Measurements from ENCODE around the gene FILIP1. TPM values are rescaled to one million over a fixed set of nuclear protein-coding genes. Genes with fewer than 3 reads are reported as not detected.

Gene FILIP1
- total RNA-seq, 2 experiments from 2014 or later = not detected

DNA sequence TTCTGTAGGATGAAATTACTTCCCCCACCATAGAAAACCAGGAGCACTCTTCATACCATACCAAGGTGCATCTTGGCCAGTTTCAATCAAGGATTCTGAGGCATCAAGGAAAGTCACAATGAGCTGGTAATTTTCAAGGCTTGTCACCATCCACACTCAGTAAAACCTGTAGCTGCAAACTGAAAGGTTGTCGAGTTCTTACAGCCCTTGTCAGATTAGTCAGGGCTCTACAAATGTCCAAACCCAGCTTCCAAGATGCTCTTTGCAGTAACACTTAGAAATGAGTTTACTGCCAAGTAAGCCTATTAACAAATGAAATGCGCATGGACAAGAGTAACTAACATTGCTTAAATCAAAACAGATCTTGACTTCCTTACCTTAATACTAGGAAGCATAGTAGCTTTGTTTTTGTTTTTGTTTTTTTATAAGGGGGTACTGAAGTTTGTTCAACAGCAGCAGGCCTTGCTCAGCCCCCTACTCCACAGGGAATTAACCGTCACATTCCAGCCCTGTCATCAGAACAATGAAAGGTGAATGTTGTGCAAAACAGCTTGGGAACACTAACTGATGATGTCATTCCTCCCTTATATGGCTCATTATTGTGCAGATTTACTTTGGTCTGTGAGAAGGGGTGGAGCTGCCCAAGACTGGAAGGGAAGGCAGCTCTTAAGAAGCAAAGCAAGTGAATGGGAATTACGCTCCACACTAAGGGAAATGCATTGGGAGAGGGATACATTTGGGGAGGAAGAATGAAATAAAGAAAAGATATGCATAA is 159.1 kb downstream of the FILIP1 start:
- Mint-ChIP-seq H3K9me3 (no peaks in the 10 kb centered on the region), H3K27ac (no peak overlapping the region), H3K36me3 (no peaks in the 10 kb centered on the region), H3K27me3 (peaks cover 21% of the 10 kb centered on the region), H3K4me3 (no peak overlapping the region), H3K4me1 (peaks cover 1% of the 10 kb centered on the region)
- POLR2A ChIA-PET = no interaction called here
- ATAC-seq (ENCODE audit: low read depth) (no peak), DNase-seq (no peak)

DNA sequence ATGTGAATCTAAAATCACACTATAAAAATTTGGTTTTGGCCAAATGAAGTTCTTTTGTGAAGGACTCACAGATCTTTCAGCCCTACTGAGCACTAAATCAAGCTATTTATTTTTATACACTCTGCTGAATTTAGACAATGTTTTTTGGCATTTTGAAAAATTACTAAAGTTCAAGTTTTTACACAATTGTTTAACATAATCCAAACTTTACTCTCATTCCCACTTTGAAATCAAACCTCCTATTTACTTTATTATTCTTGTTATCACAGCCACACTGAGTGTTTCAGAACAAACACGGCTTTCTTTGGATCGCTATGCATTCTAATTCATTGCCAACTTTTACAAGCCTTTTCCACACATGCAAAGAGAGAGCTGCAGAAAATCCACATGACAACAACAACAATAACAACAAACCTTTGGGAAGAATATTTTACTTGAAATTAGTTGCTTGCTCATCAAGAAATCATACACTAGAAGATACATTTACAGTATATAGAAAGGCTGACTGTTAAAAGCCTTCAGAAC is 159.9 kb downstream of the FILIP1 start:
- ATAC-seq (ENCODE audit: low read depth) = no peak
- Mint-ChIP-seq H3K36me3 (no peaks in the 10 kb centered on the region), H3K4me1 (peaks cover 1% of the 10 kb centered on the region), H3K27ac (no peak overlapping the region), H3K9me3 (no peaks in the 10 kb centered on the region), H3K4me3 (no peak overlapping the region), H3K27me3 (peaks cover 24% of the 10 kb centered on the region)
- POLR2A ChIA-PET = no interaction called here
- DNase-seq = no peak

DNA sequence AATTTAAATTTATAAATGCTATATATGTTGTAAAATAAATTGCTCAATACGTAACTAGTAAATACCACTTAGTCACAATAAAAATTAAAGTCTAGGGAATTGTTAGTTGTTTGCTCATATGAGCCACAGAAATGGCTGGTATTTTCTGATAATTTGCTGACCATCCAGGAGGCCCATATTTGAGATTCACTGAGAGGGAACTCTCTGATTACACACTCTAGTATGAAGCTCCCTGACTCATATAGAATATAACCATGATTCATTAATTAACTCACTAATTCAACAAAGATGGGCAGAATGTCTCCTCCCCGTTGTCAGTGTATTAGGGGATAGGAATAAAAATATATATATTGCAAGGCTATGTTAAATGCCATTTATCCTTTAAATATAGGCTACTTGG is 162.4 kb downstream of the FILIP1 start:
- ATAC-seq (ENCODE audit: low read depth) (no peak), DNase-seq (no peak)
- Mint-ChIP-seq H3K9me3 (no peaks in the 10 kb centered on the region), H3K4me1 (no peaks in the 10 kb centered on the region), H3K36me3 (no peaks in the 10 kb centered on the region), H3K4me3 (no peak overlapping the region), H3K27me3 (peaks cover 26% of the 10 kb centered on the region), H3K27ac (no peak overlapping the region)
- POLR2A ChIA-PET = no interaction called here

DNA sequence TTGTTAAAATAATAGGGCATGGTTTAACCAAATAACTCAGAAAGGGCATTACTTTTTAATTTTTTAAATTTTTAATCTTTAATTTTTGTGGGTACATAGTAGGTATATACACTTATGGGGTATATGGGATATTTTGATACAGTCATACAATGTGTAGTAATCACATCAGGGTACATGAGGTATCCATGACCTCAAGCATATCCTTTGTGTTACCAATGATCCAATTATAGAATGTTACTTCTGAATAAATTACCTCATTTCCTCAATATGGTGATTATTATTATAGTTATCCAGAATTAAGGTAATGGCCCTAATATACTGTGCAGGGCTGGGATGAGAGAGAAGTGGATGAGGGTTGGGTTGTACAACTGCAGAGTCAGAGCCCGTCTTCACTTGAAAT is 163.9 kb downstream of the FILIP1 start:
- Mint-ChIP-seq H3K9me3 (peaks cover 1% of the 10 kb centered on the region), H3K27ac (no peak overlapping the region), H3K4me1 (no peaks in the 10 kb centered on the region), H3K36me3 (no peaks in the 10 kb centered on the region), H3K27me3 (peaks cover 21% of the 10 kb centered on the region), H3K4me3 (no peak overlapping the region)
- no peak for ATAC-seq (ENCODE audit: low read depth)
- POLR2A ChIA-PET = no interaction called here
- DNase-seq = no peak

DNA sequence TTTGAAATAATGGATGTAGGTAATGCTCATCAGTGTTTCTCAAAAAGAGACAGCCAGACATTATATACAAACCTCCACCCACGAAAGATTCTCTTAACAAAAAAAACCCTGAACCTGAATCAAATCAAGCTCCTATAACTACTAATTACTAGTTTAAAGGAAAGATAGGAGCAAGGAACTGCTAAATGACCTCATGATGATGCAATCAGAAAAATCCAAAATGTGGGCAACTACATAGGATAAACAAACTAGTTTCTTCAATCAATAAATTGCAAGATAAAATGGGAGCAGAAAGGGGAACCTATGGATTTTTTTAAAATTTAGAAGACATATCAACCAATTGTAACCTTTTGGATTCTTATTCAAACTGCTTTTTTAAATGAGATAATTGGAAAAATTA is 165.8 kb downstream of the FILIP1 start:
- Mint-ChIP-seq H3K9me3 (peaks cover 1% of the 10 kb centered on the region), H3K4me3 (no peak overlapping the region), H3K36me3 (no peaks in the 10 kb centered on the region), H3K4me1 (no peaks in the 10 kb centered on the region), H3K27ac (no peak overlapping the region), H3K27me3 (peaks cover 16% of the 10 kb centered on the region)
- DNase-seq = no peak
- no peak for ATAC-seq (ENCODE audit: low read depth)
- POLR2A ChIA-PET = no interaction called here

DNA sequence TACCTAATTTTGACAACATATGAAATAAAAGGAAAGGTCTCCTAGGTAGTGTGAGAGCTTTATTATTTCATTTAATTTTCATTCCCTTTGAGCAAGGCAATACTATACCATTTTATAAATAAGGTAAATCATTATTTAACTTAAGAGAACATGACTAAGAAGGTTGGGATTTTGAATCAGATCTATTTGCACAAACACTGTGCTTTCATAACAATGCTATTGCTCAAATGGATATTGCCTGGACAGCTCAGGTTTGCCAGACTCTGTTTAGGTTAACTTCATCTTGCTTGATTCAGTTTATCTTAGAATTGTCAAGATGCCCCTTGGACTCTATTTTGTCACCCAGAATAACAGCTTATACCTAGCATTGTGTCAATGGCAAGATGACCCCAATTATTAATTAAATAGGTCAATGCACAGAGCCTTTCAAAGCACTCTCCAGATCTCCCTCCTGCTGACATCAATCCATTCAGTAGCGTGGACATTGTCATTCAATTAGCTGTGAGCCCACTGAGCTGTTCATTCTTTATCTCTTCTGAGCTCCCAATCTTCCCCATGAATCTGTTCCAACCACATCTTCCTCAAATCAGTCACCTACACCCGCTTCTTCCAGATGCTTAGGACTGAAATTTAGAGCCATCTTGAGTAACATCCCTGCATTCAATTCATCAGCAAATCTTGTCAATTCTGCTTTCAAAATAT is 166.9 kb downstream of the FILIP1 start:
- H3K36me3 Mint-ChIP-seq = no peaks in the 10 kb centered on the region
- H3K27me3 Mint-ChIP-seq = peaks cover 11% of the 10 kb centered on the region
- H3K9me3 Mint-ChIP-seq = peaks cover 1% of the 10 kb centered on the region
- H3K4me3 Mint-ChIP-seq = no peak overlapping the region
- H3K4me1 Mint-ChIP-seq = no peaks in the 10 kb centered on the region
- ATAC-seq (ENCODE audit: low read depth) (no peak), DNase-seq (no peak)
- POLR2A ChIA-PET = no interaction called here
- no peak overlapping the region for H3K27ac Mint-ChIP-seq

DNA sequence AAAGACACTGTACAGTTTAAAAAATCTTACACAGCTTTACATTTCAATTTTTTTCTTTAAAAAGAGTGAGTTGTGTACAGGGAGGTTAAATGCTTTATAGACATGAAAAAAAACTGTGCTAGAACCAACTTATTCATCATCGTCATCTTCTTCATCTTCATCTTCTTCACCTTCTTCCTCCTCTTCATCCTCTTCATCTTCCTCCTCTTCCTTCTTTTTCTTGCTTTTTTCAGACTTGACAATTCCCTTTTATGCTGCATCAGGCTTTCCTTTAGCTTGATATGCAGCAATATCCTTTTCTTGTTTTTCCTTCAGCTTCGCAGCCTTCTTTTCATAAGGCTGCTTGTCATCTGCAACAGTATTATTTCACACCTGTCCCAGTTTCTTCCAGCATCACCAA is 174.7 kb downstream of the FILIP1 start:
- Mint-ChIP-seq H3K36me3 (no peaks in the 10 kb centered on the region), H3K9me3 (no peaks in the 10 kb centered on the region), H3K4me3 (no peak overlapping the region), H3K27ac (no peak overlapping the region), H3K27me3 (peaks cover 18% of the 10 kb centered on the region), H3K4me1 (no peaks in the 10 kb centered on the region)
- POLR2A ChIA-PET = no interaction called here
- DNase-seq = no peak
- ATAC-seq (ENCODE audit: low read depth) = no peak

DNA sequence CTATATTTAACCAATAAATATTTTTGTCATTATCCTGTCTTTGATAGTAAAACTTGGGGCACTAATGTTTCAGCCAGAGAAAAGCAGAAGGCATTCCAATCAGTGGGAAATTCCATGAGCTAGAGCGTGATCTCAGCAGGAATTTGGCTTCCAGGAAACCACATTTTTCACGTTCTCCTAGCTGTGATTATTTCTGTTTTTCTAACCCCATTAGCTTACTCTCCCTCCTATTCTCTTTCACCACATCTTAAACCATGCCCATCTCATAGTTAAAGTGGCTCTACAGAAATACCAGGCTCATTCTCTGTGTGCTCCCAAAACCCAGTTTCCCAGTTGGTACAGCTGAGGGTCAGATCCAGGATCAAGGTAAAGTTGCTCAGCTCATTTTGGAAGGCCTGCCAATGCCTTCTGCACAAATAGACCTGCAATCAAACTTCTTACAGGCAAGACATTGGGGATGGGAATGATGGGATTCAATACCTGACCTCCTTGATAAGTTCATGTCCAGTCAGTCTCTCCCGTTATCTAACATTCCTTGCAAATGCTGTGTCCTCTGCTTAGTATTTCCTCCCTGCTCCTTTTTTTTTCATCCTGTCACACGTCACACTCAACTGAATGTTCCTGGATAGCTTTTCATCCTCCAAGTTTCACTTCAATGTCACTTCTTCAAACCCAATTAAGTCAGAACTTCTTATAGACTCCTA is 175.9 kb downstream of the FILIP1 start:
- H3K4me1 Mint-ChIP-seq = no peaks in the 10 kb centered on the region
- H3K4me3 Mint-ChIP-seq = no peak overlapping the region
- ATAC-seq (ENCODE audit: low read depth) (no peak), DNase-seq (no peak)
- H3K27ac Mint-ChIP-seq = no peak overlapping the region
- H3K27me3 Mint-ChIP-seq = peaks cover 22% of the 10 kb centered on the region
- no peaks in the 10 kb centered on the region for H3K9me3 Mint-ChIP-seq
- no peaks in the 10 kb centered on the region for H3K36me3 Mint-ChIP-seq
- POLR2A ChIA-PET = no interaction called here

DNA sequence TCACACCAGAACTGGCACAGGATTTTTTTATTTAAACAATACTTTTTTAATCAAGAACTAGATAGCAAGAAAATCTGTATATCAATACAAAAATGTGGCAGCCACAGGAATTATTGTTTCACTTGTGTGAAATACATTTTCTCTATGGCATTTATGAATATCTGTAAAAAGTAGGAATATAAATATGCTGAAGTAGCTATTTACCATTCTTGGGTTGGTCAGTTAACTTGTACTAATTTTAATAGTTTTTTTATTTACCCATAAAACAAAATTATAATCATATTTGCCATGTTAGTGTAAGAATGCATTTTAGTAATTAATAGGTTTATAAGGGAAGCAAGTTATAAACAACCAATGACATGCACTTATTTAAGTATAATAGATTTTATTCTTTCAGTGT is 177.6 kb downstream of the FILIP1 start:
- no peak overlapping the region for H3K4me3 Mint-ChIP-seq
- DNase-seq (no peak), ATAC-seq (ENCODE audit: low read depth) (no peak)
- H3K27ac Mint-ChIP-seq = no peak overlapping the region
- H3K27me3 Mint-ChIP-seq = peaks cover 21% of the 10 kb centered on the region
- no peaks in the 10 kb centered on the region for H3K4me1 Mint-ChIP-seq
- H3K9me3 Mint-ChIP-seq = no peaks in the 10 kb centered on the region
- no peaks in the 10 kb centered on the region for H3K36me3 Mint-ChIP-seq
- POLR2A ChIA-PET = no interaction called here

DNA sequence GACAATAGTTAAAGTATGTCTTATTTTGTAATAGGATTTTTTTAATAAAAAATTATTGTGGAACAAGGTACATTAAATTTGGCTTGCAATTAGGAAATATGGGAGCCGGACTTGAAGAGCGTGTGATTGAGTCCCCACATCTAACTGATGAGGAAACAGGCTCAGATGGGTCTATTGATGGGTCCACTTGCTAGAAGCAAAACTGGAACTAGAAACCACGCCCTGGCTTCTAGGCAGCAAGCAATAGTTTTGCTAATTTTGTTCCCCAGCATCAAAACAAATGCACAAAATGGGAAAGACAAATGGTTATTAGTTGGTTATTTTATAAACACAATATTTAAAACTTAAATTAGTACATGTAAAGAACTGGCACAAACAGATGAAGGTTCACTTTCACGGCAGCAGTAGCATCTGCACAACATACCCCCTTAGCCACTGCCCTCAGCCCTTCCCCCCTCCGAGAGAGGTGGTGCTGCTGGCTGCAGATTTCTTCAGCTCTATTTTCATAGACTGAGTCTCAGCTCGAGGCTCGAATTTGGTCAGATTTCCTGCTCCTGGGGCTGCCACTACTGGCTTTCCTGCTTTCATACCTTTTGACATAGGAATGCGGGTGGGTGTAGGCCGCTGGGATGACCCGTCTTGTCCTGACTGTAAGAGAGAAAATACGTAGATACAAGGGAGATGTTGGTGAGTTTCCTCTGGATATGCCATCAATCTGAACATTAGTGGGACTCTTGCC is 185.2 kb downstream of the FILIP1 start:
- H3K36me3 Mint-ChIP-seq = no peaks in the 10 kb centered on the region
- no peak for DNase-seq
- no peaks in the 10 kb centered on the region for H3K9me3 Mint-ChIP-seq
- no peak for ATAC-seq (ENCODE audit: low read depth)
- POLR2A ChIA-PET = no interaction called here
- no peak overlapping the region for H3K4me3 Mint-ChIP-seq
- H3K27me3 Mint-ChIP-seq = peaks cover 2% of the 10 kb centered on the region
- no peak overlapping the region for H3K27ac Mint-ChIP-seq
- H3K4me1 Mint-ChIP-seq = peaks cover 4% of the 10 kb centered on the region

DNA sequence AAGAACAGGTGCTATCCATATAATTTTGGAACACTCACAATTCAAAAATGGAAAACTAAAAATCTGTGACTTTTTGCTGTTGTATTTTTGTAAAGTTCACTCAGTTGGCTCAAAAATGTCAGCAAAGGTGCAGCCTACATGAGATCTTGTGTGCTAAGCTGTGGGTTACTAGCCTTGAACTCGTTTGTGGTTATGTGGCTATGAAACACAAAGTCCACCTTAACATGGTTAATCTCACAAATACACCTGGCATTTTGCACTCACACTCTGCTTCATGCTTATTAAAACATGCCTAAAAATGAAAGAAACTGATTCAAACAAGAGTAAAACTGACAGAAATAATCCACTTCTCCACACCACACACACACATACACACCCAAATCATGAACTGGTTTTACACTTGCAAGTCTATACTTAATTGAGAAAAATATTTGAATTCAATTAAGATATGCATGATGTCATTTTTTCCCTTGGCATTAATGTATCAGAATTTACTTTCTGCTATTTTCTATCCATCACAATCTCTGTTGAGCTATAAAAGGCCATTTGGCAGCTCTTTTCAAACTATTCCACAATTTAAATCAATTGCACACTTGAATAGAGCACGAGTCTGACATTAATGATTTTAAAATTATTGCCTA is 186.1 kb downstream of the FILIP1 start:
- Mint-ChIP-seq H3K27me3 (peaks cover 2% of the 10 kb centered on the region), H3K4me3 (no peak overlapping the region), H3K36me3 (no peaks in the 10 kb centered on the region), H3K9me3 (no peaks in the 10 kb centered on the region), H3K4me1 (peaks cover 4% of the 10 kb centered on the region), H3K27ac (no peak overlapping the region)
- POLR2A ChIA-PET = no interaction called here
- ATAC-seq (ENCODE audit: low read depth) (no peak), DNase-seq (no peak)

DNA sequence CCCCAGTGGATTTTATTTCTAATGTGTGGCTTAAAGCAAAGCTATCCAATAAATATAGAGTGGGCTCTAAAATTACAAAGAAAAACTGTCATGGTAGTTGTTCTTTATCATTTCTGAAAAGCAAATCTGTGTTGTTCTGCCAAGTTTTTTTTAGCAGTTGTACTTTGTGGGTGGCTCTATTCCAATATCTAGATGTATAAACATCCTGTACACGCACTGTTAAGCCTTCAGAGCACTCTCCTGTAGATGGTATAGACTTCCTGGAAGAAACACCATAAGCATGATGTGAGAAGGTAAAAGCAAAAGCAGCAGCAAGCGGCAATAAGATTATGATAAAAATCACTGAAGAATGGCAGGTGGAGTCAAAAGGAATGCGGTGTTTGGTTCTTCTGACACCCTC is 187.5 kb downstream of the FILIP1 start:
- Mint-ChIP-seq H3K4me3 (no peak overlapping the region), H3K27me3 (peaks cover 2% of the 10 kb centered on the region), H3K9me3 (no peaks in the 10 kb centered on the region), H3K4me1 (peaks cover 4% of the 10 kb centered on the region), H3K27ac (no peak overlapping the region), H3K36me3 (no peaks in the 10 kb centered on the region)
- POLR2A ChIA-PET = no interaction called here
- ATAC-seq (ENCODE audit: low read depth) = no peak
- DNase-seq = no peak

DNA sequence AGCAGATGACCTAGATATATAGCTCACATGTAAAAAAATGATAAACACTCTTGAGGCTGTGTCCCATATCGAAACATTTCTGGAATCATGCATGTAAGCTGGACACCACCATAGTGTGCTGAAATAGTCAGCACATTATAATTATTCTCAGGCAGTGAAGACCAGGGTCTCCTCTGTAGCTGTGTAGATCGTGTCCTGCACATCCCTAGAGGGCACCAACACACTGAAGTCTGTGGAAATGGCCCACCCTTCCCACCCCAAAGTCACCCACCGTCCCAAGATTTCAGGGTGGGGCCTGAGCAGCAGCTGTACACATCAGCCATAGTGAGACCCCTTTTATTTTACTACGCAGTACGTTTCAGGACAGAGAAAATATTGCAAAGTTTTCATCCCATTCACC is 188.0 kb downstream of the FILIP1 start:
- Mint-ChIP-seq H3K4me3 (no peak overlapping the region), H3K4me1 (peaks cover 4% of the 10 kb centered on the region), H3K27me3 (peaks cover 2% of the 10 kb centered on the region), H3K27ac (no peak overlapping the region), H3K9me3 (no peaks in the 10 kb centered on the region), H3K36me3 (no peaks in the 10 kb centered on the region)
- DNase-seq = no peak
- no peak for ATAC-seq (ENCODE audit: low read depth)
- POLR2A ChIA-PET = no interaction called here
